Measurements from ENCODE around the gene IRS2. TPM values are rescaled to one million over a fixed set of nuclear protein-coding genes. Genes with fewer than 3 reads are reported as not detected.
A peak's percentile ranks its signal among the peaks of the same experiment; 100 is the strongest.

IRS2 gene
- total RNA-seq, 1 experiment from 2014 or later, result 41.8 TPM

- intact Hi-C loops (cut with micrococcal nuclease), result no loop called here
- no peak for TF ChIP-seq CTCF (IDR thresholded peaks at IDR 0.05; ENCODE audit: unreplicated experiment)
- Mint-ChIP-seq H3K27me3 (ENCODE audit: insufficient read depth, unreplicated experiment) (no peaks in the 10 kb centered on the region), H3K27ac (ENCODE audit: low read depth, unreplicated experiment) (no peak overlapping the region), H3K4me1 (ENCODE audit: insufficient read depth, unreplicated experiment) (peaks cover 45% of the 10 kb centered on the region), H3K36me3 (ENCODE audit: insufficient read depth, unreplicated experiment) (peaks cover 78% of the 10 kb centered on the region), H3K9me3 (ENCODE audit: unreplicated experiment) (no peaks in the 10 kb centered on the region), H3K4me3 (ENCODE audit: unreplicated experiment) (no peak overlapping the region)
- DNase-seq (ENCODE audit: unreplicated experiment), result no peak
- BruUV-seq (replicated peaks), result no TSS peak
- POLR2A ChIA-PET, result interaction anchor here (0.8 to 2.6 kb wide), 4 partner anchors 14 to 489 kb away, joined by 3 to 8 read pairs (median 4); no protein-coding TSS in a partner anchor
- CTCF ChIA-PET, result no interaction called here
Observed at GRCh38 chr13:109762791-109763190, 23.6 kb downstream of the IRS2 start.

GRCh38 chr13:109761695-109762094 lies 24.7 kb downstream of the IRS2 start:
- DNase-seq (ENCODE audit: unreplicated experiment), result peak; percentile 20
- peak overlapping the region; percentile 55 for H3K27ac Mint-ChIP-seq (ENCODE audit: low read depth, unreplicated experiment)
- H3K4me1 Mint-ChIP-seq (ENCODE audit: insufficient read depth, unreplicated experiment), result peaks cover 52% of the 10 kb centered on the region
- POLR2A ChIA-PET, result interaction anchor here (0.7 to 2.6 kb wide), 7 partner anchors 10 to 824 kb away, joined by 3 to 8 read pairs (median 3); no protein-coding TSS in a partner anchor
- intact Hi-C loops (cut with micrococcal nuclease), result no loop called here
- no peak overlapping the region for H3K4me3 Mint-ChIP-seq (ENCODE audit: unreplicated experiment)
- no peaks in the 10 kb centered on the region for H3K27me3 Mint-ChIP-seq (ENCODE audit: insufficient read depth, unreplicated experiment)
- H3K9me3 Mint-ChIP-seq (ENCODE audit: unreplicated experiment), result no peaks in the 10 kb centered on the region
- CTCF ChIA-PET, result interaction anchor here (0.6 to 0.7 kb wide), 2 partner anchors 225 to 1115 kb away, joined by 3 read pairs; no protein-coding TSS in a partner anchor
- H3K36me3 Mint-ChIP-seq (ENCODE audit: insufficient read depth, unreplicated experiment), result peaks cover 71% of the 10 kb centered on the region
- no TSS peak for BruUV-seq (replicated peaks)
- TF ChIP-seq CTCF (IDR thresholded peaks at IDR 0.05; ENCODE audit: unreplicated experiment), result no peak

GRCh38 chr13:109760951-109761350 lies 25.4 kb downstream of the IRS2 start:
- CTCF ChIA-PET, result interaction anchor here (0.6 to 0.9 kb wide), 3 partner anchors 11 to 515 kb away, joined by 3 to 6 read pairs (median 3); no protein-coding TSS in a partner anchor
- peaks cover 50% of the 10 kb centered on the region for H3K4me1 Mint-ChIP-seq (ENCODE audit: insufficient read depth, unreplicated experiment)
- POLR2A ChIA-PET, result interaction anchor here (0.8 to 2.6 kb wide), 5 partner anchors 10 to 26 kb away, joined by 3 to 8 read pairs (median 3); no protein-coding TSS in a partner anchor
- peaks cover 74% of the 10 kb centered on the region for H3K36me3 Mint-ChIP-seq (ENCODE audit: insufficient read depth, unreplicated experiment)
- H3K27me3 Mint-ChIP-seq (ENCODE audit: insufficient read depth, unreplicated experiment), result no peaks in the 10 kb centered on the region
- intact Hi-C loops (cut with micrococcal nuclease), result no loop called here
- TF ChIP-seq CTCF (IDR thresholded peaks at IDR 0.05; ENCODE audit: unreplicated experiment), result no peak
- H3K9me3 Mint-ChIP-seq (ENCODE audit: unreplicated experiment), result no peaks in the 10 kb centered on the region
- no peak overlapping the region for H3K4me3 Mint-ChIP-seq (ENCODE audit: unreplicated experiment)
- no peak for DNase-seq (ENCODE audit: unreplicated experiment)
- no TSS peak for BruUV-seq (replicated peaks)
- no peak overlapping the region for H3K27ac Mint-ChIP-seq (ENCODE audit: low read depth, unreplicated experiment)

- H3K4me3 Mint-ChIP-seq (ENCODE audit: unreplicated experiment), result no peak overlapping the region
- H3K36me3 Mint-ChIP-seq (ENCODE audit: insufficient read depth, unreplicated experiment), result peaks cover 79% of the 10 kb centered on the region
- no peak for TF ChIP-seq CTCF (IDR thresholded peaks at IDR 0.05; ENCODE audit: unreplicated experiment)
- DNase-seq (ENCODE audit: unreplicated experiment), result no peak
- H3K4me1 Mint-ChIP-seq (ENCODE audit: insufficient read depth, unreplicated experiment), result peaks cover 50% of the 10 kb centered on the region
- no TSS peak for BruUV-seq (replicated peaks)
- H3K27ac Mint-ChIP-seq (ENCODE audit: low read depth, unreplicated experiment), result no peak overlapping the region
- intact Hi-C loops (cut with micrococcal nuclease), result no loop called here
- ChIA-PET CTCF (interaction anchor here (0.6 to 0.9 kb wide), 3 partner anchors 10 to 515 kb away, joined by 3 to 6 read pairs (median 3); no protein-coding TSS in a partner anchor), POLR2A (interaction anchor here (0.7 to 2.6 kb wide), 2 partner anchors 10 to 17 kb away, joined by 3 to 8 read pairs; no protein-coding TSS in a partner anchor)
- H3K27me3 Mint-ChIP-seq (ENCODE audit: insufficient read depth, unreplicated experiment), result no peaks in the 10 kb centered on the region
- no peaks in the 10 kb centered on the region for H3K9me3 Mint-ChIP-seq (ENCODE audit: unreplicated experiment)
Observed at GRCh38 chr13:109760402-109760801, 26.0 kb downstream of the IRS2 start.

All from MCF 10A (cell line).